Endothelial cell (in vitro differentiated cells): ENCODE data around the gene CSTB. TPM values are rescaled to one million over a fixed set of nuclear protein-coding genes. Genes with fewer than 3 reads are reported as not detected.

Experiments
- DNase-seq: peaks from one replicate; pipeline ENCODE4 v3.0.0; 2021; ENCODE audit warnings: low spot score
- H3K27ac Mint-ChIP-seq: one replicate; pipeline ENCODE4 v1.8.0; 2021; ENCODE audit warnings: mixed read lengths, inconsistent platforms; ENCODE audit not compliant: unreplicated experiment
- H3K27me3 Mint-ChIP-seq: one replicate; pipeline ENCODE4 v1.8.0; 2021; ENCODE audit warnings: mild to moderate bottlenecking, moderate library complexity, mixed read lengths, inconsistent platforms; ENCODE audit not compliant: unreplicated experiment
- H3K36me3 Mint-ChIP-seq: one replicate; pipeline ENCODE4 v1.8.0; 2021; ENCODE audit warnings: mild to moderate bottlenecking, low read depth, mixed read lengths, inconsistent platforms; ENCODE audit not compliant: unreplicated experiment
- H3K4me1 Mint-ChIP-seq: one replicate; pipeline ENCODE4 v1.8.0; 2021; ENCODE audit warnings: mild to moderate bottlenecking, mixed read lengths, inconsistent platforms; ENCODE audit not compliant: unreplicated experiment
- H3K4me3 Mint-ChIP-seq: one replicate; pipeline ENCODE4 v1.8.0; 2021; ENCODE audit warnings: mild to moderate bottlenecking, mixed read lengths, inconsistent platforms; ENCODE audit not compliant: unreplicated experiment
- H3K9me3 Mint-ChIP-seq: one replicate; pipeline ENCODE4 v1.8.0; 2021; ENCODE audit warnings: mixed read lengths, inconsistent platforms; ENCODE audit not compliant: unreplicated experiment
- CTCF ChIP-seq: fragments of 200-600 bp; sonication (generic); IDR thresholded peaks from one replicate; pipeline ENCODE4 v1.5.0; 2021; ENCODE audit warnings: antibody characterized with exemption; ENCODE audit not compliant: unreplicated experiment
- total RNA-seq: library from RNA; stranded (reverse); fragmentation: NEBNext Ultra II Directional; extraction: Animal tissue kit (Norgen Biotek cat#: 25700); gene quantifications from one replicate; pipeline ENCODE4 v1.2.1, GENCODE V29; 2021; ENCODE audit not compliant: unreplicated experiment

The CSTB gene
- total RNA-seq, 1 donor from 2014 or later, result 66.5 TPM

DNA sequence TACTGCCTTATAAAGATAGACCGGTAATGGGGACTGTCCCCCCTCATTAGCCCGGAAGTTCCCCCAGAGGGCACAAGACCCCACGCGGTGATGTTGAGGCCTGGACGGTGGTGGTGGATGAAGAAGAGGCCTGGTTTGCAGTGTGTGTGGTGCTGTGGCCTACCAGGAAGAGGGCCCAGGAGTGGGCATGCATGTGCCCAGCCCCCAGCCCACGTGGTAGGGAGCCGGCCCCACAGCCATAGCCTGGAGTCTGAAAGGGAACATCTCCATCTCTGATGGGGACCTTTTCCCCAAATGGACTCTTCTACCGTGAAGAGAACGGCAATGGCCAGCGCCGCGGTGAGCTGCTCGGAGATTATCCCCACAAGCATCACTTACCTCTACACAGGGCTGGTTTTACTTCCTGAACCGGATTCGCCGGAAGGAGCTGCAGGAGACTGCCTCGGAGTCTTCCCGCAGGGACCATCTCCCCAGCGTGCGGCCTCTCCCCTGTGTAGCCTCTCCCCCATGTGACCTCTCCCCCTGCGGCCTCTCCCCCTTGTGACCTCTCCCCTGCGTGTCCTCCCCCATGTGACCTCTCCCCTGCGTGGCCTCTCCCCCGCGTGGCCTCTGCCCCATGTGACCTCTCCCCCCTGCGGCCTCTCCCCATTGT is 33.9 kb upstream of the CSTB start:
- peaks cover 4% of the 10 kb centered on the region for H3K27me3 Mint-ChIP-seq
- H3K36me3 Mint-ChIP-seq, result no peaks in the 10 kb centered on the region
- no peak overlapping the region for H3K27ac Mint-ChIP-seq
- TF ChIP-seq CTCF, result no peak
- DNase-seq, result no peak
- no peaks in the 10 kb centered on the region for H3K9me3 Mint-ChIP-seq
- H3K4me1 Mint-ChIP-seq, result peaks cover 16% of the 10 kb centered on the region
- no peak overlapping the region for H3K4me3 Mint-ChIP-seq

- Mint-ChIP-seq H3K36me3 (no peaks in the 10 kb centered on the region), H3K4me3 (no peak overlapping the region), H3K27me3 (peaks cover 3% of the 10 kb centered on the region), H3K27ac (no peak overlapping the region), H3K4me1 (peaks cover 13% of the 10 kb centered on the region), H3K9me3 (no peaks in the 10 kb centered on the region)
- TF ChIP-seq CTCF, result no peak
- DNase-seq, result no peak
Measured at GRCh38 chr21:43809346-43809799, 33.3 kb upstream of the CSTB start.

GRCh38 chr21:43808832-43809251 is 32.7 kb upstream of the CSTB start:
- Mint-ChIP-seq H3K27me3 (peaks cover 4% of the 10 kb centered on the region), H3K9me3 (no peaks in the 10 kb centered on the region), H3K36me3 (no peaks in the 10 kb centered on the region), H3K4me3 (no peak overlapping the region), H3K4me1 (peaks cover 13% of the 10 kb centered on the region), H3K27ac (no peak overlapping the region)
- no peak for DNase-seq
- no peak for TF ChIP-seq CTCF

GRCh38 chr21:43808367-43808766 is 32.3 kb upstream of the CSTB start:
- peaks cover 13% of the 10 kb centered on the region for H3K4me1 Mint-ChIP-seq
- no peaks in the 10 kb centered on the region for H3K9me3 Mint-ChIP-seq
- peaks cover 4% of the 10 kb centered on the region for H3K27me3 Mint-ChIP-seq
- H3K4me3 Mint-ChIP-seq, result no peak overlapping the region
- H3K27ac Mint-ChIP-seq, result no peak overlapping the region
- H3K36me3 Mint-ChIP-seq, result no peaks in the 10 kb centered on the region
- no peak for DNase-seq
- TF ChIP-seq CTCF, result no peak

GRCh38 chr21:43806017-43806710 is 30.1 kb upstream of the CSTB start:
- TF ChIP-seq CTCF, result no peak
- DNase-seq, result no peak
- H3K36me3 Mint-ChIP-seq, result peaks cover 9% of the 10 kb centered on the region
- peaks cover 9% of the 10 kb centered on the region for H3K4me1 Mint-ChIP-seq
- no peak overlapping the region for H3K27ac Mint-ChIP-seq
- H3K27me3 Mint-ChIP-seq, result peaks cover 8% of the 10 kb centered on the region
- no peaks in the 10 kb centered on the region for H3K9me3 Mint-ChIP-seq
- H3K4me3 Mint-ChIP-seq, result no peak overlapping the region
